Central memory CD4-positive, alpha-beta T cell (primary cell): ENCODE measurements around the gene MED10.

ENCODE experiments used
- DNase-seq: peaks from one replicate; pipeline ENCODE4 v3.0.0; 2022

Gene MED10

GRCh38 chr5:6398570-6399230 is 20.4 kb upstream of the MED10 start:
- no peak for DNase-seq

DNA sequence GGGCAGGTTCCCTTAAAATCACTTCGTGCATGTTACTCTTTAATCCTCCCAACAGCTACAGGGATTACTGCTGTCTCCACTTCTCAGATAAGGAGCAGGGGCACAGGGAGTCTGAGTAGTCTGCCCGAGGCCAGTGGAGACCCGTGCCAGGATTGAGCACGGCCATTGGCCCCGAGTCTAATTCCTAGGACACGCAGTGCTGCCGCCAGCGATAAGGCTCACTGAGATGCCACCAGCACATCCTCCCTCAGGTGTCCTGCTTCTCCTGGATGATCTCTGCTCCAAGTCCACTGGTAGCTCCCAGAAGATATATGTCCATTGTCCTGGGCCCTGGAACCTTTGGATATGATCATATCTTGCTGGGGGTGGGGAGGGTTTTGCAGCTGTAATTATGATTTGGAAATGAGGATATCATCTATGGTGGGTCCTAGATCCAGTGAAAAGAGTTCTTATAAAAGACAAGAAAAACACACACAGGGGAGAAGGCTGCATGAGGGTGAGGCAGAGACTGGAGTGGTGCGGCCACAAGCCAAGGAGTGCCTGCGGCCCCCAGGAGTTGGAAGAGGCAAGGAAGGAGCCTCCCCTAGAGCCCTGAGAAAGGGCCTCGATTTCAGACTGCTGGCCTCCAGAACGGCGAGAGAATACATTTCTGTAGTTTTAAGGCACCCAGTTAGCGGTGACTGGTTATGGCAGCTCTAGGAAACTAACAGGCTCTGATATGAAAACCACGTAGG is 19.4 kb upstream of the MED10 start:
- DNase-seq: no peak

DNA sequence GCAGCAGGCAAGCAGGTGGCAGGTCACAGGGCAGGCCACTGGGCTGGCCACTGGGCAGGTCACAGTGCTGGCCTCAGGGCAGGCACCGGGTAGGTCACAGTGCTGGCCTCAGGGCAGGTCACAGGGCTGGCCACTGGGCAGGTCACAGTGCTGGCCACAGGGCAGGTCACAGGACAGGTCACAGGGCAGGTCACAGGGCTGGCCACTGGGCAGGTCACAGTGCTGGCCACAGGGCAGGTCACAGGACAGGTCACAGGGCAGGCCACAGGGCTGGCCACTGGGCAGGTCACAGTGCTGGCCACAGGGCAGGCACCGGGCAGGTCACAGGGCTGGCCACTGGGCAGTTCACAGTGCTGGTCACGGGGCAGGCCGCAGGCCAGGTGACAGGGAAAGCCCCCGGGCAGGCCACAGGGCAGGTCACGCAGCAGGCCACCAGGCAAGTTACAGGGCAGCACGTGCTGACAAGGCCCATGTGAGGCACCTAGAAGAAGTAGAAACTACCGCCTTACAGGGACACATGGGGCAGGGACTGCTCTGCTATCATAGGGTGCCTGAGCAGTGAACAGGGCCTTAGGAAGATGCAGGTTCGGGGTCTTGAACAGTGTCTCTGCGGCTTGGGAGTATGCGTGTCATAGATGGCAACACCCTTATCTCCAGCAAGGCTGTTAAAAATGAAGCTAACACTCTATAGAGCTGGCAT is 18.6 kb upstream of the MED10 start:
- DNase-seq: no peak

DNA sequence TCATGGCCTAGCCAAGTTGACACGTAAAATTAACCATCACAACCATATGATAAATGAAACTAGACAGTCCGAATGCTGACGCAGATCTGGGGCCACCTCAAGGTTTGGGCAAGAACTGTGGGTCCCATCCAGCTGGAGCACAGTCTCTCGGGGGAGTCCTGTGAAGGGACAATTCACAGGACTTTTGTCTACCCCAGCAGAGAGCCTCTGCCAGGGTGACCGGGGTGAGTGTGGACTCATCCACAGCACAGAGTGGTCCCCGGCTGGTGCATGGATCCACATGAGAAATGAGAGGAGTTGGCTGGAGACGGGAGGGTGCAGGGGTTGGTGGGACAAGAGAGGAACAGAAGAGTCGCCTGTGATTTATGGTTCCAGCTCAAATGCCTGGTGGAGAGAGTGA is 17.7 kb upstream of the MED10 start:
- DNase-seq: no peak

DNA sequence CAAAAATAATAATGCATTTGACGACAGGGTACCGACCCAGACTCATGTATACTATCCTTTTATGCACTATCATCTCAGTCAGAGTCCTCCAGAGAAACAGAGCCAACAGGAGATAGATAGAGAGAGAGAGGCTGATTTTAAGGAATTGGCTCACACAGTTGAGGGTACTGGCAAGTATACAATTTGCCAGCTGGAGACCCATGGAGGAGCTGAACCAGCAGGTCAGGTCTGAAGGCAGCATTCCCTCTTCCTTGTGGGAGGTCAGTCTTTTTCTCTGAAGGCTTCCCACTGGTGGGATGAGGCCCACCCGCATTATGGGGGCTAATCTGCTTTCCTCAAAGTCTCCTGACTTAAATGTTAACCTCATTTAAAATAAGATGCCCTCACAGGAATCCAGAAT is 17.3 kb upstream of the MED10 start:
- DNase-seq: no peak

GRCh38 chr5:6395102-6395445 is 16.7 kb upstream of the MED10 start:
- no peak for DNase-seq

DNA sequence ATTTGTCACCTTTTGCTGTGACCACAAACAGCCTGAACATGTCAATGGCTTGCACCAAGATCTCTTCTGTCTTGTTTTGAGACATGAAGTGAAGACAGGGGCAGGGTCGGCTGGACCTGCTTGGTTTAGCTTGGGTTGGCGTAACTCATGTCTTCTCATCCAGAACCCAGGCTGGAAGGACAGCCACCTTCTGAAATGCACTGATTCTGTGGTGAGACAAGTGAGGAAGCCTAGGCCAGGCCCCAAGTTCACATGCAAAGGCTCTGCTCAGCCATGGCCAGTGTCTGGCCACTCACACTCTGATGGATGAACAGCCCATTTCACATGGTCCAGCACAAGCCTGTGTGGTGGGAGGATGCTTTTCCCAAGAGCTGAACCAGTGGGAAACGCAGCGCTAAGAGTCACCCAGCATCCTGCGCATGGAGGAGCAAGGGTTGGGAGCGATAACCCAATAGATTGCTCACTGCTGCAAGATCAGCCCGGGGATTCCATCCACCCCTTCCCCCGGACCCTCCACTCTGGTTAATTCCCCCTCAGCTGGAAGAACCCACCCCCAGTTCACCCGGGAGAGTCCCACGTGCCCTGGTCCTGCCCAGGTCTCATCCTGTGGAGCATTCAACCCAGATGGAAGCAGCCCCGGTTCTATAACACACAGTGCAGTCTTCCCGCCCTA is 16.2 kb upstream of the MED10 start:
- no peak for DNase-seq

- DNase-seq: no peak
Observed at GRCh38 chr5:6393596-6394194, 15.3 kb upstream of the MED10 start.

- no peak for DNase-seq
Observed at GRCh38 chr5:6392561-6392960, 14.2 kb upstream of the MED10 start.

DNA sequence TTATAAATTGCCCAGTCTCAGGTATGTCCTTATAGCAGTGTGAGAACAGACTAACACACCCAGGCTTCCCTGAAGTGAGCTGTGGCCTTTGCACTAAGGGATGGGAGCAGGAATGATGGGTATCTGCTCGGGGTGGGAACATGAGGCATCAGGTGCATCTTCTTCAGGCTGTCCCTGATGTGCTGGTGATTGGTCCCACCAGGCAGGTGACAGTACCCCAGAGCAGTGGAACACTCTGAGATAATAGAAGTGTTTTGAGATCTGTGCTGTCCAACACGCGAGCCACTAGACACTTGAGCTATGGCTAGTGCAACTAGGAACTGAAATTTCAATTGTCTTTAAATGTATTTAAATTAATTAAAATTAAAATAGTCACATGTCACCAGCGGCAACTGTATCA is 12.8 kb upstream of the MED10 start:
- no peak for DNase-seq

GRCh38 chr5:6389946-6390530 is 11.7 kb upstream of the MED10 start:
- no peak for DNase-seq

DNA sequence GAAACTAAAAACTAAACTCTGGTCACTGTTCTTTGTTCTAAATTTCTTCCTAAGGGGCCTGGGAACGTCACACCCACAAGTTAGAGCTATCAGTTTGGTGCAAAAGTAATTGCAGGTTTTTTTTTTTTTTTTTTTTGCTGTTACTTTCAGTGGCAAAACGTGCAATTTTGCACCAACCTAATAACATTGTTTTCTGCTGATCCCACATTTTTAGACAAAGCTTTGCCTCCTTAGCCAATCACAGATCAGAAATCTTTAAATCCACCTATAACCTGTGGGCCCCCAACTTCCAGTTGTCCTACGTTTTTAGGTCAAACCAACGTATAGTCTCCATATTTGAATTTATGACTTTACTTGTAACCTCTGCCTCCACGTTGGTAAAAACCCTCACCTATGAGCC is 11.1 kb upstream of the MED10 start:
- no peak for DNase-seq

- no peak for DNase-seq
Observed at GRCh38 chr5:6387970-6388369, 9.6 kb upstream of the MED10 start.

- no peak for DNase-seq
Observed at GRCh38 chr5:6386271-6386670, 7.9 kb upstream of the MED10 start.

DNA sequence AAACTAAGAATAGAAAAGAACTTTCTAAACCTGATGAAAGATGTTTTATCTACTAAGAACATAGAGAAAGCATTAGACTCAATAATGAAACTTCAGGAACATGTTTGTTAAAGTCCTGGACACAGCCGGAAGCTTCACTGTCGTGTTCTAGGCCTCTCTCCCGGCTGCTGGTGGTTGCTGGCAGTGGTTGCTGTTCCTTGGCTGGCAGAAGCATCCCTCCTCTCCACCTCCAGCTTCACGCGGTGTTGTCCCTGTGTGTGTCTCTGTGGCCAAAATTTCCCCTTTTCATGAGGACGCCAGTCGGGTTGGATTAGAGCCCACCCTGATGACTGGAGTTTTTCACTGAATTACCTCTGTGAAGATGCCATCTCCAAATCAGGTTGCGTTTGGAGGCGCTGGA is 6.5 kb upstream of the MED10 start:
- DNase-seq: no peak

- no peak for DNase-seq
Observed at GRCh38 chr5:6383376-6383775, 5.0 kb upstream of the MED10 start.

- no peak for DNase-seq
Observed at GRCh38 chr5:6379246-6379645, 899 bp upstream of the MED10 start.

DNA sequence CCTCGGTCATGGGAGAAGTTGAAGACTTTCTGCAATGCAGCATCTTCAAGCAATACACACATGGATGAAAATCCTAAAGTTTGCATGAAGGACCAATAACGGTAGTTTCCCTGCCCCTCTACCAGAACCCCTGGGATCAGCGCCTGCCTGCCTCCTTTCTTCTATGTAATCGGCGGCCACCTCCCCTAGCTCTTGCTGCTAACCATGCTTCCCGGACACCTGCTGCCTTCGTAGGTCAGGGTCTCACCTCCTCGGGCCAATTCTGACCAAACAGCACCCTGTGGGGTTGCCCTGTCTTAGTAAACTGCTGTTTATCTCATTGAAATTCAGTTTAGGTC is 388 bp upstream of the MED10 start:
- no peak for DNase-seq

GRCh38 chr5:6377582-6377904 is 804 bp downstream of the MED10 start:
- DNase-seq: no peak

- DNase-seq: no peak
Observed at GRCh38 chr5:6376974-6377520, 1.3 kb downstream of the MED10 start.

GRCh38 chr5:6373081-6373846 is 5.1 kb downstream of the MED10 start:
- DNase-seq: no peak
